Spleen (tissue), 7 donors: ENCODE measurements around the gene MYBPC1.

Experiments used
- POLR2A ChIP-seq, 3 donors: fragments of 450-650 bp; IDR thresholded peaks; one replicate each; pipeline ENCODE4 v1.5.1; 2017; ENCODE audit warnings: antibody characterized with exemption in 3 of 3, mild to moderate bottlenecking in 1 of 3
- POLR2AphosphoS5 ChIP-seq, 3 donors: sonication (generic); formaldehyde crosslinking; IDR thresholded peaks; one replicate each; pipeline ENCODE4 v1.5.1; 2017; ENCODE audit warnings: antibody characterized with exemption in 3 of 3
- TF ChIP-seq, protein P1 (sequence below), 11 experiments: fragments of 200-600 bp in 7 of 11; fragments of 450-650 bp in 4 of 11; sonication (generic) in 4 of 11; IDR thresholded peaks in 8 of 11; conservative IDR thresholded peaks in 3 of 11; 1 replicate in 7 of 11; 2 replicates in 4 of 11; pipeline versions ENCODE4 v1.4.0 to v1.8.0; 2016 to 2021; ENCODE audit warnings: antibody characterized with exemption in 11 of 11, inconsistent platforms in 4 of 11, mild to moderate bottlenecking in 1 of 11
- donor health status: DM: no; HTN: no; CAD: no; lungs with moderate emphysema.
- donor health status: DM: no; HTN: no; CAD: no.
- donor health status: DM: no; HTN: no; CAD: no.

DNA sequence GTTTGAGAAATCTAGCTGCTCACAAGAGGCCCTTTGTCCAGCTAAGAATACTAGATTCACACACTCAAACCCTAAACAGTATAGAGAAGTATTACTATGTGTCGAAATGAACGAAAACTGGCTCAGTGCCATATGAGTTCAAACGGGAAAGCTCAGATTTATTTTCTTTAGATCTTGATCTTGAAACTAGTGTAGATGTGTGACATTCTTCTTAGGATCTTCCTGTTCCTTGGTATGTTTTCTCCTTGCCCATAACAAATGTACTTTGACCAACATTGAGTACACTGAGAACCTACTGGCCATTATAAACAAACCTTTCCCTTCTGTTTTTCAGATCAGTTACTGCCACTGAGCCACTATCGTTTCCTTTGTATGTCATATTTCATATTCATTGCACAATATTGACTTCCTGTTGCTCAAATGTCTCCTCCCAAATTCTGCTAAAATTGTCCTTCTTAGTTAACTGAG lies 21.3 kb downstream of the MYBPC1 start:
- TF ChIP-seq, protein P1, sequence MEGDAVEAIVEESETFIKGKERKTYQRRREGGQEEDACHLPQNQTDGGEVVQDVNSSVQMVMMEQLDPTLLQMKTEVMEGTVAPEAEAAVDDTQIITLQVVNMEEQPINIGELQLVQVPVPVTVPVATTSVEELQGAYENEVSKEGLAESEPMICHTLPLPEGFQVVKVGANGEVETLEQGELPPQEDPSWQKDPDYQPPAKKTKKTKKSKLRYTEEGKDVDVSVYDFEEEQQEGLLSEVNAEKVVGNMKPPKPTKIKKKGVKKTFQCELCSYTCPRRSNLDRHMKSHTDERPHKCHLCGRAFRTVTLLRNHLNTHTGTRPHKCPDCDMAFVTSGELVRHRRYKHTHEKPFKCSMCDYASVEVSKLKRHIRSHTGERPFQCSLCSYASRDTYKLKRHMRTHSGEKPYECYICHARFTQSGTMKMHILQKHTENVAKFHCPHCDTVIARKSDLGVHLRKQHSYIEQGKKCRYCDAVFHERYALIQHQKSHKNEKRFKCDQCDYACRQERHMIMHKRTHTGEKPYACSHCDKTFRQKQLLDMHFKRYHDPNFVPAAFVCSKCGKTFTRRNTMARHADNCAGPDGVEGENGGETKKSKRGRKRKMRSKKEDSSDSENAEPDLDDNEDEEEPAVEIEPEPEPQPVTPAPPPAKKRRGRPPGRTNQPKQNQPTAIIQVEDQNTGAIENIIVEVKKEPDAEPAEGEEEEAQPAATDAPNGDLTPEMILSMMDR (IDR thresholded peaks at IDR 0.05 in 8 of 11, conservative IDR thresholded peaks at IDR 0.05 in 3 of 11): no peak
- TF ChIP-seq POLR2A (IDR thresholded peaks at IDR 0.05) (no peak), POLR2AphosphoS5 (IDR thresholded peaks at IDR 0.05) (no peak)
